Effector CD8-positive, alpha-beta T cell (primary cell): ENCODE results near the gene DIP2B.
"Not testable (repeated sequence)": the region's sequence is repeated elsewhere in the genome, so short reads cannot be mapped to it uniquely, and the experiment has no call there.

Experiments used
- DNase-seq: peaks from one replicate; lab custom pipeline; 2025; lab: John Stamatoyannopoulos, UW

Gene DIP2B

DNA sequence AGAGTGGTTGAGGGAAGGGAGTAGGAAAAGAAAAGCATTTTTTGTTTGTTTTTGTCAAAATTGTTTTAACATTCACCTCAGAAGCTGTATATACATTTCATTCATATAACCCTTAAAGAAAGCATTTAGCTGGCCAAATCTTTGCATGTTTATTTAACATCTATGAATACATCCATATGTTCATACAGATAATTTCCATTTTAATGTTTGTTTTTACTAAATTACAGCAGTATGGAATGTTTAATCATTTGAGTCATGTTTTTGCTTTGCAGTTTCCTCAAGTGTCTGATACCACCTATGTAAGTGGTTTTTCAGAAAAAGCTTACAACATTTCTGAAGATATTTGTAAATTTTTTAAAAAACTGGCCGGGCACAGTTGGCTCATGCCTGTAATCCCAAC, 174.8 kb downstream of the DIP2B start:
- no peak for DNase-seq

DNA sequence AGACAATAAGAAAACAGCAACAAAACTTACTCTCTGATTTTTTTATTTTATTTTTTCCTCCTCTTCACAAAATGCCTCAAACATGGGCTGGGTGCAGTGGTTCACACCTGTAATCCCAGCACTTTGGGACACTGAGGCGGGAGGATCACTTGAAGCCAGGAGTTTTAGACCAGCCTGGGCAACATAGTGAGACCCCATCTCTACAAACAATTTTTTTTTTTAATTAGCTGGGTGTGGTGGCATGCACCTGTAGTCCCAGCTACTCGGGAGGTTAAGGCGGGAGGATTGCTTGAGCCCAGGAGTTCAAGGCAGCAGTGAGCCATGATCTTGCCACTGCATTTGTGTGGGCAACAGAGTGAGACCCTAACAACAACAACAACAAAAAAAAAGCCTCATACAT, 176.3 kb downstream of the DIP2B start:
- not testable (repeated sequence) for DNase-seq

- DNase-seq: no peak
Observed at GRCh38 chr12:50685641-50686040, 180.9 kb downstream of the DIP2B start.

- no peak for DNase-seq
Observed at GRCh38 chr12:50686406-50686805, 181.6 kb downstream of the DIP2B start.

GRCh38 chr12:50686976-50687375, 182.2 kb downstream of the DIP2B start:
- no peak for DNase-seq

DNA sequence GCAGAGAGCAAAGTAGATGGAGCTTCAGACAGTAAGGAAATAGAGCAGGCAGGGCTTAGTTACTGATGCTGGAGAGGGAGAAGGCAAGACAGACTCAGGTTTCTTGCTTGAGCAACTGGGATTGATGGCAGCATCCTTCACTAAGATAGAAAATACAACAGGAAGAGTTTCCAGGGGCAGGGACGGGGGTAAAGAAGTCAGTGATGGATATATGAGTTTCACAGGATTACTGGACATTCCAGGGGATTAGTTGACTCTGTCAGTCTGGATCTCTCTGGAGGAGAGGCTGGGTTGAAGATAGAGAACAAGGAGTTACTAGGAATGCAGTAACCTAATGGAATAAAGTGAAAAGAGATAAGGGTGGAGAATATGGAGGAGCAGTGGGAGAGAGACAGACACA, 184.7 kb downstream of the DIP2B start:
- no peak for DNase-seq

DNA sequence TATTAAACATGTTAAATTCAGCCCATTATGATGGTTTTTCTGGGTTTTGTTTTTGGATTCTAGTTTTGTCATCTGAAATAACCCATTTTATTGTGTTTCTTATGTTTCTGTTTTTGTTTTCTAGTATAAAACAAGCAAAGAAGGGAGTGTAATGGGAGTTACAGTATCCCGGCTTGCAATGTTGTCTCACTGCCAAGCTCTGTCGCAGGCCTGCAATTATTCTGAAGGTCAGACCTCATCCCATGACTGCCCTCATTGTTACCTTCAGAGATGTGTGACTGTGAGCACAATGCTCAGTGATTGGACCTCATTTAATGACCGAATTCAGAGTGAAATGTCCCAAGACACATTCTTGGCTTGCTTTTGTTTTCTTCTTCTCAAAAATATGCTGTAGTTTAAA, 186.1 kb downstream of the DIP2B start:
- no peak for DNase-seq

DNA sequence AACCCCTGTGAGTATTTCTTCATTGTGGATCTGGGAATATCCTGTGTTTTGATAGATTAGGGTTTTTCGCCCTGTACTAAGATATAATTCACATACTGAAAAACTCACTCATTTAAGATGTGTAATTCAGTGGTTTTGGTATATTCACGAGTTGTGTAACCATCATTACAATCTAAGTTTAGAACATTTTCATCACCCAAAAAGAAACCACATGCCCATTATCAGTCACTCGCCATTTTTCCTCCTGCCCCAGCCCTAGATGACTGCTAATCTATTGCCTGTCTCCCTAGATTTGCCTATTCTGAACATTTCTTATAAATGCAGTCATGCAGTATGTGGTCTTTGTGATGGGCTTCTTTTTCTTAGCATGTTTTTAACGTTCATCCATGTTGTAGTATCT, 191.2 kb downstream of the DIP2B start:
- no peak for DNase-seq

- DNase-seq: no peak
Observed at GRCh38 chr12:50696931-50697330, 192.1 kb downstream of the DIP2B start.

DNA sequence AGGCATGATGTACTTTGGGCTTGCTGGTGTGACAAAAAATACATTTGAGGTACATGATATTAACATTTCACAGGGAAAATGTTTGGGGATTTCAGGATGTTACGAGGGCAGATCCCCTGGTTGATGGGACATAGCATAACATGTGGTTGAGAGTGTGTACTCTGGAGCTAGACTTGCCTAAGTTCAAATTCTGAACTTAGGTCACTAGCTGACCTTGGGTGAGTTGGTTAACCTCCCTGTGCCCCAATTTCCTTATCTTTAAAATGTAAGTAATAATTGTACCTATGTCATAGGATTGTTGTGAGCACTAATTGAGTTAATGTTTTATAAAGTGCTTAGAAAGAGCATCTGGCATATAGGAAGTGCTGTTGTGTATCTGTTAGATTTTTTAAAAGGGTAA, 194.4 kb downstream of the DIP2B start:
- no peak for DNase-seq

- DNase-seq: no peak
Observed at GRCh38 chr12:50699940-50700339, 195.2 kb downstream of the DIP2B start.

GRCh38 chr12:50706606-50707005, 201.8 kb downstream of the DIP2B start:
- DNase-seq: no peak

DNA sequence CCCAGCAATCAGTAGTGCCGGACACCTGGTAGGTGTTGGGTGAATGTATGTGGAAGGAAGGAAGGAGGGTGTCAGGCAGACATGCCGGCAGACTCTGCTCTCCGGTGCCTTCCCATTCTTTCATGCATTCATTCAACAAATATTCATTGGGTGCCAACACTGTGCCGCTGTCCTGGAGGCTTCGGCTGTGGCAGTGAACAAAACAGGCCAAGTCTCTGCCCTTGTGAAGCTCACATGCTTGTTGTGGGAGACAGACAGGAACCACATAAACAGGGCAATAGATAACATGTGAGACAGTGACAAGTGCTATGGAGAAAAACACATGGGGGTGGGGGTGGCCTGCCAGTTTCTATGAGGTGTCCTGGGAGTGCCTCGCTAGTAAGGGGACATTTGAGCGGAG, 202.6 kb downstream of the DIP2B start:
- DNase-seq: no peak

GRCh38 chr12:50708631-50709030, 203.8 kb downstream of the DIP2B start:
- DNase-seq: no peak

DNA sequence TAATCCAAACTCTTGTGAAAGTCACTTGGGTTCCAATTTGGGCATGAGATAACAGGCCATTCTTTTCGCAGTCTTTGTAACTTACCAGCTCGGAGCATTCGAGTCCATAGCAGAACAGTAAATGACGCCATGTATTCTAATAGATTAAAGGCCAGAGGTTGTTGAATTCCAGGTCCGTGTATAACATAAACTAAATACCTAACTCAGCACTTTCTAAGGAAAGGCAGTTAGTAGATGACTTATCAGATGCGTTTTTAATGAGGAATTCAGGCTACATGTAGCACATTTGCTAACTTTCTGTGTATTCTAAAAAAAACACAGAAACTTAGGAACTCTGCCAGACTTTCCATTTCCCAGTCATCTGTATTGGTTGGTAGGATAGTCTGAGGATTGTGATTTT, 206.3 kb downstream of the DIP2B start:
- no peak for DNase-seq

DNA sequence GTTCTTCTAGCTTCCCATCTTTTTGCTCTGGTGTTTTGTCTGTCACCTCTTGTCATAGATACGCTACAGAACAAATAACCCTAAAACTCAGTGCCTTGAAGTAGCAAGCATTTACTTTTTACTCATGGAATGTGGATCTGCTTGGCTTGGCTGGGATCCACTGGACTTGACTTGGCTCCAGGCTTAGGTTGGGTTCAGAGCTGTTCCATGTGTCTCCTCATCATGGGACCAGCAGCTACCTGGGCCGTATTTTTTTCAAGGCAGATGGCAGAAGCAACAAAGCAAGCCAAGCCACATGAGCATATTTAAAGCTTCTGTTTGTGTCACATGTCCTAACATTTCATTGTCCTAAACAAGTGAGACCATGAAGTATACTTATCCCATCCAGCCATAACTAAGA, 210.4 kb downstream of the DIP2B start:
- DNase-seq: no peak

- no peak for DNase-seq
Observed at GRCh38 chr12:50718760-50719159, 214.0 kb downstream of the DIP2B start.

GRCh38 chr12:50720085-50720484, 215.3 kb downstream of the DIP2B start:
- no peak for DNase-seq

- DNase-seq: no peak
Observed at GRCh38 chr12:50720501-50720900, 215.7 kb downstream of the DIP2B start.

DNA sequence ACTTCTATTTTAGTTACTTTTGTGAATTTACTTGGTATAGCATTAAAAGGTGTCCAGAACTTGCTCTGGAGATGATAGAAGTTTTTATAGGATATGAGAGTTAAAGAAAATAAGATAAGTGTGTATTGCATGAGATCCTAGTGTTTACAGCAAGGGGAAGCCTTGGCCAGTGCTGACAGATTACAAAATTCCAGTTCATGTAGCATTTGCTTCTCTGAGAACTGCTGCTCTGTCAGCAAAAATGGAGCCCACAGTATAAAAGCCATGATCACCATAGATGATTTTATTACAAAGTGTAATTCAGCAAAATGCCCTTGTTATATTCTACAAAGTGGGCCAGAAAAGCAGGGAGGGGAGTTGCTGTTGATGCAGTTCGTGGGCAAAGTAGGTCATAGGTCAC, 219.1 kb downstream of the DIP2B start:
- DNase-seq: no peak

DNA sequence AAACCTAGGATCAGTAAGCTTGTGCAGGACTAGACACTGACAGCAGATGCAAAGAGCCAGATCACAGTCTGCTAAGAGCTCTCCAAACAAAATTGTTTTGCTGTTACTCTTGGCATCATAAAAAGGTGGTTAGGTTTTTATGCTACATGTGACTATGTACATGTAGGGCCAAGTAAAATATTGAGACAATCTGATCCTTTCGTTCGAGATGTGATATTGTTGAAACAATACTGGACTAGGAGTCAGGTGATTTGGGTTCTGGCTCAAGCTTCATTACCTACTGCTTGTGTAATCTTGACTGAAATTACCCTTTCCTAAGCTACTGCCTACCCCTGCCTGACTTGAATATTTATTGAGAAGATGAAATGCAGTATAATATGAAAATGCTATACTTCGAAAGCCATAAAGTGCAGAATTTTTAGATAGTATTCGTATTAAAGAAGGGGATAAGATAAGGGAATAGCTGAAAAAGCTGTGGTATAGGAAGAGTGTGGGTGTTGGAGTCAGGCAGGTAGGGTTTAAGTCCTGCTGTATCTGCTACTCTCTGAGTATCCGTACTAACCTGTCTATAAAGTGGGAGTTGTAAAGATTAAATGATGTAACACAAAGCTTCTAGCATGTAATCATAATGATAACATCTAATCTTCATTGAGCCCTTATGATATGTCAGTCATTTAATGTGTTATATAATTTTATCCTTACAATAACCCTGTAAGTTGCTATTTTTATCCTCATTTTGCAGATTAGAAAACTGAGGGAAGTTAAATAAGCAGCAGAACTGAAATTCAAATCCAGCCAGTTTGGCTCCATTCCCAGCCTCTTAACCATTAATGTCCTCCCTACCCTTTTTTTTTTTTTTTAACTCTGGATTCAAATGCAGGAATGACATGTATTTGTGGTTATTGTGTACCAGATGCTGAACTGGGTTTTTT, 220.5 kb downstream of the DIP2B start:
- no peak for DNase-seq

DNA sequence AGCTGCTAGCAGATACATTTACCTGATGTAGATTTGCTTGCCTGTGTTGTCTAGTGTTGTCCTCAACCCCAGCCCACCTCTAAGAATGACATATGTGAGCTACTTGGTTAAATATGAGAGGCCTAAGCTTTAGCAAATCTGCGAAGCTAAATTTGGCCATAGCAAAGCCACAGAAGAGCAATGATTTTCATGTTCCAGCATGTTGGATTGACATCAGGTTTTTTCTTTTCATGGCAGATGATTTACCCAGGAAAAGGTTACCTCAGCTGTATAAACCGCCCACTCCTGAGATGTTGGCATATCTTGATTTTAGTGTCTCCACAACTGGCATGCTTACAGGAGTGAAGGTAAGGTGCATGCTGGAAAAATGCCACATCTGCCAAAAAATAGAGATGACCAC, 222.7 kb downstream of the DIP2B start:
- DNase-seq: no peak

- DNase-seq: no peak
Observed at GRCh38 chr12:50728417-50728816, 223.6 kb downstream of the DIP2B start.

DNA sequence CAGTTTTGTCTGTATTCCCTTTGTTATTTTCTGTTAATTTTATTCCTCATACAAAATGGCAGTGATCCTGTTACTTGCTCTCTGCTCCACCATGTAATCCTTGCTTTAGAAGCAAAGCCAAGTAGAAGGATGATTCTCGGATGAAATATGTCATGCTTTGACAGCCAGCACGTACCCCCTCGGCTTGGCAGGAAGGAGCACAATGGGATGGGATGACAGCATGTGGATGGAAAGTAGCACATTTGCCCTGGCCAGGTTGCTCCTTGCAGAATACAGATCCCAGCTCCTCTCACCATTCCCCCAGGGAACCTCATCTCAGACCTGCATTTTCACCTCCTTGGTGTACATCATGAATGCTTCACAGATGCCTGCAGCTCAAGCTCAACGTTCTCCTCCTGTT, 224.1 kb downstream of the DIP2B start:
- no peak for DNase-seq
